HEK293 (cell line): Measurements from ENCODE around the gene BCKDHA.

Source experiments
- CTCF ChIP-seq: fragments of 450-650 bp; formaldehyde crosslinking; IDR thresholded peaks from 2 replicates; pipeline ENCODE4 v1.5.1; 2016; ENCODE audit warnings: missing biosample characterization, missing genetic modification characterization
- MEIS1 ChIP-seq: sonication (generic); formaldehyde crosslinking; IDR thresholded peaks from 2 replicates; pipeline ENCODE4 v1.8.1; 2022; ENCODE audit warnings: missing genetic modification reagents, mild to moderate bottlenecking, borderline replicate concordance
- PRDM10 ChIP-seq: fragments of 450-650 bp; formaldehyde crosslinking; IDR thresholded peaks from 2 replicates; pipeline ENCODE4 v1.5.1; 2016; ENCODE audit warnings: missing biosample characterization, missing genetic modification characterization
- ZNF19 ChIP-seq: fragments of 450-650 bp; formaldehyde crosslinking; IDR thresholded peaks from 2 replicates; pipeline ENCODE4; 2016; ENCODE audit warnings: missing biosample characterization, missing genetic modification characterization, low read depth
- ZNF501 ChIP-seq: fragments of 450-650 bp; formaldehyde crosslinking; IDR thresholded peaks from 2 replicates; pipeline ENCODE4 v1.5.1; 2016; ENCODE audit warnings: missing biosample characterization, missing genetic modification characterization
- ZNF629 ChIP-seq: fragments of 450-650 bp; formaldehyde crosslinking; IDR thresholded peaks from 2 replicates; pipeline ENCODE4 v1.5.1; 2017; ENCODE audit warnings: missing biosample characterization, missing genetic modification characterization

GRCh38 chr19:41413947-41414346, 16.3 kb downstream of the BCKDHA start:
- no peak for TF ChIP-seq ZNF501 (tag by site-specific recombination)
- TF ChIP-seq MEIS1 (CRISPR knock-in tag), result no peak
- TF ChIP-seq ZNF629 (tag by site-specific recombination), result no peak
- no peak for TF ChIP-seq PRDM10 (tag by site-specific recombination)
- TF ChIP-seq CTCF, result no peak
- no peak for TF ChIP-seq ZNF19 (tag by site-specific recombination)
